ENCODE data around the gene LASP1. TPM values are rescaled to one million over a fixed set of nuclear protein-coding genes. Genes with fewer than 3 reads are reported as not detected.
A peak's percentile ranks its signal among the peaks of the same experiment; 100 is the strongest.

The LASP1 gene
- total and polyA plus RNA-seq, 2 donors (not counting 3 experiments of a cell fraction or from before 2014, with no cell fraction given), result 214 to 242 TPM

- Histone ChIP-seq H3K27ac (ENCODE audit: insufficient read depth, low read depth, low read length) (peak overlapping the region; percentile 26), H2AFZ (ENCODE audit: low read depth, low read length) (no peak overlapping the region), H3K27me3 (ENCODE audit: control insufficient read depth in 2 of 2, insufficient read depth in 2 of 2, low read length in 2 of 2) (no peaks in the 10 kb centered on the region), H3K4me1 (ENCODE audit: control insufficient read depth, extremely low read depth, insufficient read depth, low read length) (peaks cover 38% of the 10 kb centered on the region), H3K4me2 (ENCODE audit: insufficient read depth, low read length) (peak overlapping the region; percentile 79), H3K9ac (replicated peaks; ENCODE audit: extremely low read depth, insufficient read depth, low read length) (peak overlapping the region; percentile 67), H4K20me1 (replicated peaks; ENCODE audit: control insufficient read depth, extremely low read depth, insufficient read depth, low read length) (peaks cover 6% of the 10 kb centered on the region), H3K9me1 (replicated peaks; ENCODE audit: control insufficient read depth, extremely low read depth, insufficient read depth, low read length) (no peaks in the 10 kb centered on the region), H3K36me3 (ENCODE audit: control insufficient read depth in 2 of 2, extremely low read depth in 1 of 2, insufficient read depth in 2 of 2, low read length in 2 of 2) (peaks cover 0 to 3% of the 10 kb centered on the region in 2 experiments), H3K9me3 (replicated peaks; ENCODE audit: control insufficient read depth, insufficient read depth, low read length) (no peaks in the 10 kb centered on the region), H3K79me2 (ENCODE audit: control insufficient read depth, insufficient read depth, low read length) (peaks cover 60% of the 10 kb centered on the region), H3K4me3 (replicated peaks in 1 of 3; ENCODE audit: insufficient read depth in 1 of 3, low read depth in 1 of 3, low read length in 3 of 3) (peak overlapping the region; percentile 81 to 93 (median 88))
- peak; percentile 75 for DNase-seq (ENCODE audit: low read depth, low spot score)
- dilution Hi-C loops (cut with MboI; ENCODE audit: extremely low pct_ligation_motif_present, low sequenced_read_pairs), result no loop called here
- ChIA-PET POLR2A (interaction anchor here (1.1 to 2.0 kb wide), 5 partner anchors 9 to 282 kb away, joined by 3 to 8 read pairs (median 6); partner anchors contain the start of genes FBXO47 and RPL23), CTCF (interaction anchor here (0.7 to 4.7 kb wide), 19 partner anchors 8 to 373 kb away, joined by 3 to 37 read pairs (median 4); no protein-coding TSS in a partner anchor)
- FAIRE-seq, result peak; percentile 90
- peak; percentile 35 for TF ChIP-seq GATA2 (IDR thresholded peaks at IDR 0.05; ENCODE audit: insufficient read depth, insufficient read length, low read depth, low read length)
- TF ChIP-seq POLR2AphosphoS5 (IDR thresholded peaks at IDR 0.05; ENCODE audit: insufficient read depth, low read depth, low read length), result peak; percentile 72
- peak; percentile 4 to 16 for TF ChIP-seq CTCF (IDR thresholded peaks at IDR 0.05; ENCODE audit: extremely low read depth in 1 of 2, insufficient read depth in 1 of 2, low read depth in 1 of 2, low read length in 2 of 2)
- no peak for TF ChIP-seq MAX (IDR thresholded peaks at IDR 0.05; ENCODE audit: insufficient read depth, insufficient read length)
- TF ChIP-seq FOS (IDR thresholded peaks at IDR 0.05; ENCODE audit: borderline replicate concordance, insufficient read depth, low read length), result peak; percentile 90
- no peak for TF ChIP-seq EZH2 (IDR thresholded peaks at IDR 0.05; ENCODE audit: borderline replicate concordance, low read depth, low read length, severe bottlenecking)
- peak; percentile 48 for TF ChIP-seq POLR2A (IDR thresholded peaks at IDR 0.05; ENCODE audit: low read depth, low read length)
- peak; percentile 49 for TF ChIP-seq JUN (IDR thresholded peaks at IDR 0.05; ENCODE audit: borderline replicate concordance, insufficient read depth, insufficient read length, low read depth)
- TF ChIP-seq MYC (IDR thresholded peaks at IDR 0.05; ENCODE audit: low read depth, low read length), result no peak
- BruUV-seq (replicated peaks), result no TSS peak
- intact Hi-C loops (cut with micrococcal nuclease), result loop anchor here (1.0 to 5.0 kb wide), 5 partner anchors 9 to 282 kb away; no protein-coding TSS in a partner anchor
These were observed 1.6 kb downstream of the LASP1 start for GRCh38 chr17:38871247-38872015.
